ENCODE data around the gene SNRK. TPM values are rescaled to one million over a fixed set of nuclear protein-coding genes. Genes with fewer than 3 reads are reported as not detected.

Gene SNRK
- total and polyA plus RNA-seq, 2 donors (not counting 3 experiments of a cell fraction or from before 2014, with no cell fraction given): 43.3 to 99.9 TPM

GRCh38 chr3:43361077-43361476, 74.7 kb downstream of the SNRK start:
- Histone ChIP-seq H3K4me2 (ENCODE audit: insufficient read depth, low read length) (no peak overlapping the region), H2AFZ (ENCODE audit: low read depth, low read length) (no peak overlapping the region), H3K79me2 (ENCODE audit: control insufficient read depth, insufficient read depth, low read length) (no peaks in the 10 kb centered on the region), H3K27ac (ENCODE audit: insufficient read depth, low read depth, low read length) (no peak overlapping the region), H3K36me3 (ENCODE audit: control insufficient read depth in 2 of 2, extremely low read depth in 1 of 2, insufficient read depth in 2 of 2, low read length in 2 of 2) (peaks cover 0 to 3% of the 10 kb centered on the region in 2 experiments), H4K20me1 (replicated peaks; ENCODE audit: control insufficient read depth, extremely low read depth, insufficient read depth, low read length) (no peaks in the 10 kb centered on the region), H3K4me3 (replicated peaks in 1 of 3; ENCODE audit: insufficient read depth in 1 of 3, low read depth in 1 of 3, low read length in 3 of 3) (no peak overlapping the region), H3K27me3 (ENCODE audit: control insufficient read depth in 2 of 2, insufficient read depth in 2 of 2, low read length in 2 of 2) (no peaks in the 10 kb centered on the region), H3K4me1 (ENCODE audit: control insufficient read depth, extremely low read depth, insufficient read depth, low read length) (no peaks in the 10 kb centered on the region), H3K9me3 (replicated peaks; ENCODE audit: control insufficient read depth, insufficient read depth, low read length) (no peaks in the 10 kb centered on the region), H3K9ac (replicated peaks; ENCODE audit: extremely low read depth, insufficient read depth, low read length) (no peak overlapping the region), H3K9me1 (replicated peaks; ENCODE audit: control insufficient read depth, extremely low read depth, insufficient read depth, low read length) (no peaks in the 10 kb centered on the region)
- intact Hi-C loops (cut with micrococcal nuclease): no loop called here
- no TSS peak for BruUV-seq (replicated peaks)
- dilution Hi-C loops (cut with MboI; ENCODE audit: extremely low pct_ligation_motif_present, low sequenced_read_pairs): no loop called here
- TF ChIP-seq POLR2A (IDR thresholded peaks at IDR 0.05; ENCODE audit: low read depth, low read length) (no peak), FOS (IDR thresholded peaks at IDR 0.05; ENCODE audit: borderline replicate concordance, insufficient read depth, low read length) (no peak)
- no peak for DNase-seq (ENCODE audit: low read depth, low spot score)
- no peak for FAIRE-seq
- CTCF ChIA-PET: interaction anchor here (1.8 kb wide), 1 partner anchor 142 kb away, joined by 6 read pairs; no protein-coding TSS in a partner anchor
- POLR2A ChIA-PET: interaction anchor here (0.6 kb wide), 1 partner anchor 85 kb away, joined by 3 read pairs; no protein-coding TSS in a partner anchor

- Histone ChIP-seq H3K79me2 (ENCODE audit: control insufficient read depth, insufficient read depth, low read length) (no peaks in the 10 kb centered on the region), H3K9me3 (replicated peaks; ENCODE audit: control insufficient read depth, insufficient read depth, low read length) (no peaks in the 10 kb centered on the region), H3K4me2 (ENCODE audit: insufficient read depth, low read length) (no peak overlapping the region), H2AFZ (ENCODE audit: low read depth, low read length) (no peak overlapping the region), H3K36me3 (ENCODE audit: control insufficient read depth in 2 of 2, extremely low read depth in 1 of 2, insufficient read depth in 2 of 2, low read length in 2 of 2) (peaks cover 0 to 4% of the 10 kb centered on the region in 2 experiments), H3K27me3 (ENCODE audit: control insufficient read depth in 2 of 2, insufficient read depth in 2 of 2, low read length in 2 of 2) (no peaks in the 10 kb centered on the region), H3K9me1 (replicated peaks; ENCODE audit: control insufficient read depth, extremely low read depth, insufficient read depth, low read length) (no peaks in the 10 kb centered on the region), H3K4me1 (ENCODE audit: control insufficient read depth, extremely low read depth, insufficient read depth, low read length) (no peaks in the 10 kb centered on the region), H3K27ac (ENCODE audit: insufficient read depth, low read depth, low read length) (no peak overlapping the region), H4K20me1 (replicated peaks; ENCODE audit: control insufficient read depth, extremely low read depth, insufficient read depth, low read length) (no peaks in the 10 kb centered on the region), H3K9ac (replicated peaks; ENCODE audit: extremely low read depth, insufficient read depth, low read length) (no peak overlapping the region), H3K4me3 (replicated peaks in 1 of 3; ENCODE audit: insufficient read depth in 1 of 3, low read depth in 1 of 3, low read length in 3 of 3) (no peak overlapping the region)
- TF ChIP-seq POLR2AphosphoS5 (IDR thresholded peaks at IDR 0.05; ENCODE audit: insufficient read depth, low read depth, low read length) (no peak), FOS (IDR thresholded peaks at IDR 0.05; ENCODE audit: borderline replicate concordance, insufficient read depth, low read length) (no peak), POLR2A (IDR thresholded peaks at IDR 0.05; ENCODE audit: low read depth, low read length) (no peak), GATA2 (IDR thresholded peaks at IDR 0.05; ENCODE audit: insufficient read depth, insufficient read length, low read depth, low read length) (no peak), JUN (IDR thresholded peaks at IDR 0.05; ENCODE audit: borderline replicate concordance, insufficient read depth, insufficient read length, low read depth) (no peak), EZH2 (IDR thresholded peaks at IDR 0.05; ENCODE audit: borderline replicate concordance, low read depth, low read length, severe bottlenecking) (no peak), MYC (IDR thresholded peaks at IDR 0.05; ENCODE audit: low read depth, low read length) (no peak)
- TF ChIP-seq, protein P1, sequence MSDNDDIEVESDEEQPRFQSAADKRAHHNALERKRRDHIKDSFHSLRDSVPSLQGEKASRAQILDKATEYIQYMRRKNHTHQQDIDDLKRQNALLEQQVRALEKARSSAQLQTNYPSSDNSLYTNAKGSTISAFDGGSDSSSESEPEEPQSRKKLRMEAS (IDR thresholded peaks at IDR 0.05; ENCODE audit: insufficient read depth, insufficient read length): no peak
- TF ChIP-seq, protein P2, sequence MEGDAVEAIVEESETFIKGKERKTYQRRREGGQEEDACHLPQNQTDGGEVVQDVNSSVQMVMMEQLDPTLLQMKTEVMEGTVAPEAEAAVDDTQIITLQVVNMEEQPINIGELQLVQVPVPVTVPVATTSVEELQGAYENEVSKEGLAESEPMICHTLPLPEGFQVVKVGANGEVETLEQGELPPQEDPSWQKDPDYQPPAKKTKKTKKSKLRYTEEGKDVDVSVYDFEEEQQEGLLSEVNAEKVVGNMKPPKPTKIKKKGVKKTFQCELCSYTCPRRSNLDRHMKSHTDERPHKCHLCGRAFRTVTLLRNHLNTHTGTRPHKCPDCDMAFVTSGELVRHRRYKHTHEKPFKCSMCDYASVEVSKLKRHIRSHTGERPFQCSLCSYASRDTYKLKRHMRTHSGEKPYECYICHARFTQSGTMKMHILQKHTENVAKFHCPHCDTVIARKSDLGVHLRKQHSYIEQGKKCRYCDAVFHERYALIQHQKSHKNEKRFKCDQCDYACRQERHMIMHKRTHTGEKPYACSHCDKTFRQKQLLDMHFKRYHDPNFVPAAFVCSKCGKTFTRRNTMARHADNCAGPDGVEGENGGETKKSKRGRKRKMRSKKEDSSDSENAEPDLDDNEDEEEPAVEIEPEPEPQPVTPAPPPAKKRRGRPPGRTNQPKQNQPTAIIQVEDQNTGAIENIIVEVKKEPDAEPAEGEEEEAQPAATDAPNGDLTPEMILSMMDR (IDR thresholded peaks at IDR 0.05; ENCODE audit: extremely low read depth in 1 of 2, insufficient read depth in 1 of 2, low read depth in 1 of 2, low read length in 2 of 2): no peak
- no peak for FAIRE-seq
- no peak for DNase-seq (ENCODE audit: low read depth, low spot score)
- ChIA-PET POLR2A (no interaction called here), CTCF (interaction anchor here (1.8 kb wide), 1 partner anchor 141 kb away, joined by 6 read pairs; no protein-coding TSS in a partner anchor)
- no TSS peak for BruUV-seq (replicated peaks)
- dilution Hi-C loops (cut with MboI; ENCODE audit: extremely low pct_ligation_motif_present, low sequenced_read_pairs) (no loop called here), intact Hi-C loops (cut with micrococcal nuclease) (no loop called here)
These were observed 75.8 kb downstream of the SNRK start for GRCh38 chr3:43362183-43362582.

All from endothelial cell of umbilical vein (primary cell).